ENCODE data around the gene ANAPC2.

The ANAPC2 gene

DNA sequence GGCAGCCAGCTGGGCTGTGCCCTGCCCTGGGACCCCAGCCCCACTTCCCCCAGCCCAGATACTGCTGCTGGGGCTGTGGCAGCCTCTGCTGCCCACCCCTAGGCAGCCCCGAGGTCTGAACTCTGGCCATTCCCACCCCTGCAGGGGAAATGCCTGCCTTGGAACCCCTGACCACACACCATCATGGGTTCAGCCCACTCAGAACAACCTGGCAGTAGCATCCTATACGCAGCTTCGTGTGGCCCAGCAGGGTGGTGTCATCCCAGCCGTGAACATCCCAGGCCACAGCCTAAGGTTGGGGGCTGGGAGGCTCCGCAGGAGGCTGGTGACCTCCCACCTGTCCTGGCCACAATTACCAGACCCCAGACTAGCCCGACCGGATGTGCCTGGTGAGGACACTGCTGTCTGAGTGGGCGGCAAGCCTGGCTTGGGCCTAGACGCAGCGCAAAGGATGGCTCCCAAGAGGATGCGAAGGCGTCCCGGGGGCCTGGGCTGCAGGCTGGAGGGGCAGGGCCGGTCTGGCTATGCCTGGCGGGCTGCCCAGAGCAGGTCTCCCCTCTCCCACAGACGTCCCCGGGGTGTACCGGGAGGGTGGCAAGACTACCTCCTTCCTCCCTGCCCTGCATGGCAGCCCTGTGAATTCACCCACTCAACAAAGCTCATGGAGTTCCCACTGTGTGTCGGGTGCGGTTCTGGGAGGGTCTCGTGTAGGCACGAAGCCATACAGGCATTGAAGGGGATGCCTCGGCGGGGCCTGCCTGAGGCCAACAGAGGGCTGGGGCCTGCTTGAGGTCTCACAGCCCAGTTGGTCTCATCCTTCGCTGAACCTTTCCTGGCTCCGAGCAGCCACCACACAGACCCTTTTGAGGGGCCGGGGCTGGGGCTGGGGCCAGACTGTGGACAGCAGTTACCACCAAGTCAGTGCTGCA lies 40.9 kb upstream of the ANAPC2 start:
- no peaks in the 10 kb centered on the region for H3K9me3 Mint-ChIP-seq (ENCODE audit: low read depth)
- peaks cover 2% of the 10 kb centered on the region for H3K27me3 Mint-ChIP-seq
- no peak overlapping the region for H3K27ac Mint-ChIP-seq
- no peaks in the 10 kb centered on the region for H3K36me3 Mint-ChIP-seq
- H3K4me3 Mint-ChIP-seq = no peak overlapping the region
- H3K4me1 Mint-ChIP-seq (ENCODE audit: low read depth) = peaks cover 3% of the 10 kb centered on the region

DNA sequence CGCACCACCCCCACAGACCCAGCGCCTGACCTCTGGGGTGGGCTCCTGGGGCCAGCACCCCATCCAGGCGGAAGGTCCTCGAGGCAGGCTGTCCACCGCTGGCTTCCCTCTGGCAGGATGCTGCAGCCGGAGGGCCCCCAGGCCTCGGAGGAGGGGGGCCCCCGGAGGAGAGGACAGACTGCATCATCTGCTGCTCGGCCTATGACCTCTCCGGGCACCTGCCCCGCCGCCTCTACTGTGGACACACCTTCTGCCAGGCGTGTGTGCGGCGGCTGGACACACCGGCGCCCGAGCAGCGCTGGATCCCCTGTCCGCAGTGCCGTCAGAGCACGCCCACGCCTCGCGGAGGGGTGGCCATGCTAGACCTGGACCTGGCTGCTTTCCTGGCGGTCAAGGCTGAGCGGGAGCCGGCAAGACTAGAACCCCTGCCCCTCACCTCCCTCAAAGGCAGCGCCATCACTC lies 40.2 kb upstream of the ANAPC2 start:
- Mint-ChIP-seq H3K4me1 (ENCODE audit: low read depth) (peaks cover 5% of the 10 kb centered on the region), H3K4me3 (no peak overlapping the region), H3K9me3 (ENCODE audit: low read depth) (no peaks in the 10 kb centered on the region), H3K27me3 (peaks cover 2% of the 10 kb centered on the region), H3K27ac (no peak overlapping the region), H3K36me3 (no peaks in the 10 kb centered on the region)

DNA sequence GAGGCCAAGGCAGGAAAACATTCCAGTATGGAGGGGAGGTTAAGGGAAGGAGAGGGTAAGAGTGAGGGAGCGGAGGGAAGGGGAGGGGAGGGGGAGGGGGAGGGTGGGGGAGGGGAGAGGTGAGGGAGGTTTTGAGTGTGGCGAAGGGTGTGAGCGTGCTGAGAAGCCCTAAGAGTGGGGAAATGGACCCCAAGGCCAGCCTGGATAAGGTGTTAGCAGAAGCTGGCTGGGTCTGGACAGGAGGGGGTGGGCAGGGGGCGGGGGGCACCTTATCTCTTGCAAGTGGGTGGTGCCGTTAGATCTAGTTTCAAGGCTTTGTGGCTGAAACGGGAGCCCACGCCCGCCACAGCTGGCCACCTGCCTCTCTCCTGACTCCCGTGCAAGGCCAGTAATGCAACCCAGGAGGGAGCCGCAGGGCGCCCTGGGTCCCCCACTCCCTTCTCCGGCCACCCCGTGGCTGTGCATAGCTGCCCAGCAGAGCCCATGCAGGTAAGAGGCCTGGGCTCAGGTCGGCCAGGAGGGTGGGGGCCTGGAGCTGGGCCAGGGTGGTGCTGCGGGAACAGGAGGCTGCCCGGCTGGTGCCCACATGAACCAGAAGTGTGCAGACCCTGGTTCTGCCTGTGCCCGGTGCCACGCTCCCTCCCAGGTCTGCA lies 39.6 kb upstream of the ANAPC2 start:
- peaks cover 2% of the 10 kb centered on the region for H3K27me3 Mint-ChIP-seq
- H3K9me3 Mint-ChIP-seq (ENCODE audit: low read depth) = no peaks in the 10 kb centered on the region
- peaks cover 5% of the 10 kb centered on the region for H3K4me1 Mint-ChIP-seq (ENCODE audit: low read depth)
- no peak overlapping the region for H3K27ac Mint-ChIP-seq
- no peaks in the 10 kb centered on the region for H3K36me3 Mint-ChIP-seq
- no peak overlapping the region for H3K4me3 Mint-ChIP-seq

DNA sequence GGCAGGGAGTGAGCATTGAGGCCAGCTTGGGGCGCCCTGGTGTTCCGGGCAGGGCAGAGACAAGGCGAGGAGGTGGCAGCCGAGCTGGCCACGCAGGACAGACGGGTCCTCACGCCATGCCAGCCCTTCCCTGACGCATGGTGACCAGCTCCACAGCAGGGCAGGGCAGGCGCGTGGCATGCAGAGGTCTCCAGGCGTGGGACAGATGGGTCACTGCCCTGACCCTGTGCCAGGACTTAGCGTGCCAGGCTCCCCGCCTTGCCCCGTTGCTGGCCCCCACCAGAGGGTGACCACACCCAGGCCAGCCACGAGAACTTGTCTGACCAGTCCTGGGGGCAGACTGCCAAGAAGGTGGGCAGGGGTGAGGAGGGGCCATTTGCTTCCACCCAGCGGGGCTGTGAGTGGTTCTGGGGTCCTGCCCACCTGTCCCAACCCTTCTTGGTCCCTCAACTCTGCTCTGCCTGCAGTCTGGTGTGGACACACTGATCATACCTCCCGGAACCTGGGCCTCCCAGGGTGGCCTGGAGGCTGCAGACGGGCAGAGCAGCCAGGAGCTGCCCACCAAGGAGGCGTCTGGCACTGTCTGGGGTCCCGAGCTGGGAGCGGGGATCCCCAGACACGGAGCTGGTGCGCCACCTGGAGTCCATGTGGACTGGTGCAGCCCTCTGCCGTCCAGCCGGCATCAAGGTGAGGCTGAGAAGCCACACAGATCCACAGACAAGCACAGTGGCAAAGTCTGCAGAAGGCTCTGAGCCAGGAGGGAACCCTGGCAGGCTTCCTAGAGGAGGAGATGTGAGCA lies 38.9 kb upstream of the ANAPC2 start, which contains the start of gene RNF224:
Gene RNF224, plus strand, starts transcription at position 449 of the 799 bp plus-strand sequence. CDS start 834 bp downstream, outside the sequence.
- H3K4me1 Mint-ChIP-seq (ENCODE audit: low read depth) = peaks cover 5% of the 10 kb centered on the region
- no peak within 1 kb of the TSS for H3K4me3 Mint-ChIP-seq
- no peak within 1 kb of the TSS for H3K27ac Mint-ChIP-seq
- H3K27me3 Mint-ChIP-seq = peaks cover 2% of the 10 kb centered on the region
- H3K9me3 Mint-ChIP-seq (ENCODE audit: low read depth) = no peaks in the 10 kb centered on the region
- no peaks in the 10 kb centered on the region for H3K36me3 Mint-ChIP-seq

DNA sequence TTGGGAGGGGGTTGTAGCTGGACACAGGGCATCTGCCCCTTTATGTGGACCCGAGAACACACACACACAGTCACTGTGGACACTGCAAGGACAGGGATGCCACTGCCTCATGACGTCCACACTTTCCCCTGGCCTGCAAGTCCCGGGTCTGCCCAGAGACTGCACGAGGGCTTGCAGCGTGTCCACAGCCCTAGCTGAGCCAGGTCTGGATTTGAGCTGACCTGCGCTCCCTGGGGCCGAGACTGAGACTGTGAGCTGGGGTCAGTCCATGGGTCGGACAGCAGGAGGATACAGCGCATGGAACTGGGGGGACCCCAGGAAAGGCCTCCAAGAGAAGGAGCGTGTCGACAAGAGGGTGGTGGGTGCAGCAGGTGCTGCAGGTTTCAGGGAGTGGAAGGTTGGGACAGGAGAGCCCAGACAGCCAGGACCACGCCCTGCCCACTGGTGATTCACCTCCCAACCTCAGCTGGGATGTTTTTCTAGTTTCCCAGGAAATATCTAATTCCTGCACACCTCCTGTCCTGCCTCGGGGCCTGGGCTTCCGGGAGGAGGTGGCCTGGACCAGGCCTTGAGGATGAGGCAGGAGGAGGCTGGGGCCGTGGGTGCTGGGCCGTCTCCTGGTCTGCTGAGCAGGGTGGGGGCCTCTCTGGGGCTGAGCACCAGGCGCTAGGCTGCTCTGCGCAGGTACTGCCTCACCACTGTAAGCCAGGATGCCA lies 38.1 kb upstream of the ANAPC2 start:
- H3K27ac Mint-ChIP-seq = no peak overlapping the region
- H3K4me1 Mint-ChIP-seq (ENCODE audit: low read depth) = peaks cover 5% of the 10 kb centered on the region
- peaks cover 2% of the 10 kb centered on the region for H3K27me3 Mint-ChIP-seq
- no peaks in the 10 kb centered on the region for H3K9me3 Mint-ChIP-seq (ENCODE audit: low read depth)
- no peaks in the 10 kb centered on the region for H3K36me3 Mint-ChIP-seq
- H3K4me3 Mint-ChIP-seq = no peak overlapping the region

DNA sequence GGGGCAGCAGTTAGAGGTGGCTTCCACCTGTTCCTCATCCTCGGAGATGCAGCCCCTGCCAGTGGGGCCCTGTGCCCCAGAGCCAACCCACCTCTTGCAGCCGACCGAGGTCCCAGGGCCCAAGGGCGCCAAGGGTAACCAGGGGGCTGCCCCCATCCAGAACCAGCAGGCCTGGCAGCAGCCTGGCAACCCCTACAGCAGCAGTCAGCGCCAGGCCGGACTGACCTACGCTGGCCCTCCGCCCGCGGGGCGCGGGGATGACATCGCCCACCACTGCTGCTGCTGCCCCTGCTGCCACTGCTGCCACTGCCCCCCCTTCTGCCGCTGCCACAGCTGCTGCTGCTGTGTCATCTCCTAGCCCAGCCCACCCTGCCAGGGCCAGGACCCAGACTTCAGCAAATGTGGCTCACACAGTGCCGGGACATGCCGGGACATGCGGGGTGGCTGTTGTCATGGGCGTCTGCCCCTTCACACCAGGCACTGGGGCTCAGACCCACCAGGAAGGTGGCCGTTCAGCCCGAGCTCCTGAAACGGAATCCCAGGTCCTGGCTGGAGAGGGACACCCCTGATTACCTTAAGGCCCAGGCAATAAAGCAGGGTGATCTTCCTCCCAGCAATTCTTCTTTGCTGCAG lies 37.5 kb upstream of the ANAPC2 start:
- peaks cover 2% of the 10 kb centered on the region for H3K27me3 Mint-ChIP-seq
- H3K9me3 Mint-ChIP-seq (ENCODE audit: low read depth) = no peaks in the 10 kb centered on the region
- H3K27ac Mint-ChIP-seq = no peak overlapping the region
- no peak overlapping the region for H3K4me3 Mint-ChIP-seq
- H3K4me1 Mint-ChIP-seq (ENCODE audit: low read depth) = peaks cover 5% of the 10 kb centered on the region
- no peaks in the 10 kb centered on the region for H3K36me3 Mint-ChIP-seq

DNA sequence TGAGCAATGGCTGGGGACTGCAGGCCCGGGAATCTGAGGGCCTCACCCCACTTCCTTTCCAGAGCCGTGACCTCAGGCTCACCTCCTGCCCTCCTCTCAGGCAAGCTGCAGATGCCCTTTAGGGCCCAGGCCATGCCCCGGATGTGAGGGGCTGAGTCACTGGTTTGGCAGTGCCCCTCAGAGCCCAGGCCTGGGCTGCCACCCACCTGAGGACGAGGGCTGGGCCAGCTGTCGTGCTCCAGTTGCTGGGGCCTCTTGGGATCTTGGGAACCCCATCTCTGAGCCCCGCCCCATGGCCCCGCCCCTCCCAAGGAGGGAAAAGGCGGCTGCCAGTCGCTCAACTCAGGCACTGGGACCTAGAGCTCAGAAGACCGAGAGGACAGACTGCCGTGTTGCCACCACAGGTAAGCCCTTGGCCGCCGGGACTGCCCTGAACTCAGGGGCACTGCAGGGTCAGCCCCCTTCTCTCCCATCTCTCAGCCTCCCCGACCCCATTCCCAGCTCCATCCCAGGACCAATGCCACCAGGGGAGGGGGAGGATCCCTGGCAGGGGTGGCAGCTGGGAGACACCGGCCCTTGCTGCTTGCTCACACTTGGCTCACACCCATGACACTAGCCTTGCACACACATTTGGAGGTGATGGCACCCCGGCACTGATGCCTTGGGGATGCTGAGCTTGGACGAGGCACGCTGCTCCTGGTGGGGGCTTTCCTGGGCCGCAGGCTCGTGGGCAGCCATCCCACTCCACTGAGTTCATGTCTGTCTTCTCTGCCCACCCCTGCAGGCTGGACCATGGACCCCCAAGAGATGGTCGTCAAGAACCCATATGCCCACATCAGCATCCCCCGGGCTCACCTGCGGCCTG lies 36.7 kb upstream of the ANAPC2 start, which contains the start of gene CYSRT1:
Gene CYSRT1, plus strand, starts transcription at position 345 of the 865 bp plus-strand sequence. Its CDS starts 448 bp downstream, at position 793.
- Mint-ChIP-seq H3K4me3 (peak within 1 kb of the TSS; percentile 80), H3K27me3 (peaks cover 2% of the 10 kb centered on the region), H3K9me3 (ENCODE audit: low read depth) (no peaks in the 10 kb centered on the region), H3K4me1 (ENCODE audit: low read depth) (peaks cover 5% of the 10 kb centered on the region), H3K36me3 (no peaks in the 10 kb centered on the region), H3K27ac (peak within 1 kb of the TSS; percentile 50)

DNA sequence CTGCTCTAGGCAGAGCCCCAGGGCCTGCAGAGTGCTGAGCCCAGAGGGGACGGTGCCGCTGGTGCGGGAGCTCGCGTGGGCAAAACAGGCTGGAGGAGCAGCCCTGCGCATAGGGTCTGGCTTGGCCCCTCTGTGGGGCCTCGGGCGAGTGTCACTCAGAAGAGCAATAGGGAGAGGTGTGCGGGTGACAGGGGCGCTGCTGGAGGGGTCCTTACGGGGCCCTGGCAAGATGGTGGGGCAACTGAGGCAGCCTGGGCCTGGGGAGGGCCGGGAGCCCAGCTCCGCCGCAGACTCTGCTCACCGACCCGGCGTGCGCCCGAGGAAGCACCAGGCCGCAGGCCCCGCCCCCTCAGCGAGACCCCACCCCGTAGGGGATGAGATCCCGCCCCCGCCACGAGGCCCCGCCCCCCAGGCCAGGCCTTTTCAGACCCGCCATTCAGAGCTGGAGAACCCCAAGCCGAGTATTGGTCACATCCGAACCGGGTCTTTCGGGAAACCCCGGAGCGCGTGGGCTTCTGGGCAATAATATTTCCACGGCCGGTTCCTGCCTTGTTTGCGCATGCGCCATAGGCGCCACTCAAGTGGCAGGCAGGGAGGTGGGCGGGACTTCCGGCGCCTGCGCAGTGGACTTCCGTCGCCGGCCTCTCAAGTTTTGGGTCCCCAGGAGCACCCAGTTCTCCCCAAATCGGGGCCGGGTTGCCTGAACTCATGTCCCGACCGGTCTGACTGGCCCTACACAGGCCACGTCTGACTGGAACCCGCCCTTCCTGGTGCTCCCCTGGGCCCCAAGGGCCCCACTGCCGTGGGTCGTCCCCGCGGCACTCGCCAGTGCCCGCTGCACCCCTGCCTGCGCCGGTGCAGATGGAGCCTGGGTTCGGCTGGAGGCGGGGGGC lies 35.0 kb upstream of the ANAPC2 start:
- Mint-ChIP-seq H3K27ac (peak overlapping the region; percentile 50), H3K4me1 (ENCODE audit: low read depth) (peaks cover 5% of the 10 kb centered on the region)

DNA sequence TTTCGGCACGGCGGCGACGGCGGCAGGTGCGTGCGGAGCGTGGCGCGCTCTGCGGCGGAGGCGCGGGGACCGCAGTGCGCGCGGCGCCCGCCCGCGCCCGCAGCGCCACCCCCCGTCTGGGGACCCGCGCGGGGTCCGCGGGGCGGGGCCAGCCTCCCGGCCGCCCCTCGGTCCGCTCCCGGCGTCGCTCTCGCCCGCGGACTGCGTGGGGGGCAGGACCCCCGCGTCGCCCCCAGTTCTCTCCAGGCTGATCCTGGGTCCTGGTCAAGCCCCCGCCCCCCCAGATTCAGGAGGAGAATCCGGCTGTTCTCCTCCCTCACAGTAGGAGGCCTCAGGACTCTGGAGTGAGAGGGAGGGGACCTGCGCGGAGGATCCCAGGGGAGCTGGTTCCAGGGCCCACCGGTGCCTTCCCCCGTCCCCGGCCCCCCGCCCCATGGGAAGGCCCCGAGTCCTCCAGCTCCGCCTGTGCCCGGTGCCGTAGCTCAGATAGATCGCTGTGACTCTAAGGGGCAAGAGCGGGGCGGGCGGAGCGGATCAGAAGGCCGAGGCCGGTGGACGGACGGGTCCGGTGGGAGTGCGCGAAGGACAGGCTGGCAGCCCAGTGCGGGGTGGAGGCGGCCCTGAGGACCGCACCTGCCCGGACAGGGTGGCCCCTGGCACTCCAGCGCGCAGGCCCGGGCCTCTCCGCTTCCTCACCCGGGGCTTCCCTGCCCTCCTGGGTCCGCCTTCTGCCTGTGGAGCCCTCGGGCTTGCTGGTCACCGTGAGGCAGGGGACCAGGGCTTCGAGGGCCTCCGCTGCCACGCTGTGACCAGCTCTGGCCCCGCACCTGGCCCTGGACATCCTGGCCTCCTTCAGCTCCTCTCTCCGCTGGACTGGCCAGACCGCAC lies 34.1 kb upstream of the ANAPC2 start, which contains the start of gene RNF208:
Gene RNF208, minus strand, starts transcription at position 51 of the 888 bp plus-strand sequence. CDS start 1,028 bp downstream, outside the sequence.
- H3K4me1 Mint-ChIP-seq (ENCODE audit: low read depth) = peaks cover 2% of the 10 kb centered on the region
- H3K27ac Mint-ChIP-seq = no peak within 1 kb of the TSS
- H3K27me3 Mint-ChIP-seq = no peaks in the 10 kb centered on the region
- H3K4me3 Mint-ChIP-seq = peak within 1 kb of the TSS; percentile 80
- H3K36me3 Mint-ChIP-seq = no peaks in the 10 kb centered on the region
- no peaks in the 10 kb centered on the region for H3K9me3 Mint-ChIP-seq (ENCODE audit: low read depth)

More for the DNA sequence above, 35.0 kb upstream of the ANAPC2 start:
- Mint-ChIP-seq H3K9me3 (ENCODE audit: low read depth) (no peaks in the 10 kb centered on the region), H3K4me3 (peak overlapping the region; percentile 80), H3K27me3 (peaks cover 2% of the 10 kb centered on the region), H3K36me3 (no peaks in the 10 kb centered on the region)

DNA sequence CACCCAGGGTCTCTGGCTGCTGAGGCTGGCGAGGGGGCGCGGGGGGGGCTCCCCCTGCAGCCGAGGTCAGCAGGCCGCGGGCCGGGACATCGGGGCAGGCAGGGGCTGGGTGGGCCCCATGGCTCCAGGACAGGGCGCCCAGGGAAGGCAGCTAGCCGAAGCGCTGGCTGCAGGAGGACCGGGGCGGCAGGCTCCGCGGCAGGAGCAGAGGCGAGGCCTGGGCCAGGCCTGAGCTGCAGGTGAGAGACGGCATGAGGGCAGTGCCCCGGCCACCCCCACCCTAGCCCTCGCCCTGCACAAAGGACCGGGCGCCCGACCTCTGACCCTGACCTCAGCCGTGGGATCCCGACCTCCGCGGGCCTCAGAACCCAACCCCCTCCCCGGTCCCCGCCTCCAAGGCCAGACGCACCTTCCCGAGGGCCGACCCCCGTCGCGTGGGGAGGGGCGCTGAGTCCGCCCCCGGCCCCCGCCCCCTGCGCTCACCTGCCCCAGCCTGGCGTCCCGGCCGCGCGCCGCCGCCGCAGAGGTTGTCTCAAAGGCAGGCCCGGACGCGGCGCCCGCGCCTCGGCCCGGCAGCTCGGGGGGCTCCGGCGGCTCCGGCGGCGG lies 33.2 kb upstream of the ANAPC2 start:
- Mint-ChIP-seq H3K27me3 (no peaks in the 10 kb centered on the region), H3K36me3 (no peaks in the 10 kb centered on the region), H3K27ac (no peak overlapping the region), H3K4me1 (ENCODE audit: low read depth) (peaks cover 2% of the 10 kb centered on the region), H3K4me3 (no peak overlapping the region), H3K9me3 (ENCODE audit: low read depth) (no peaks in the 10 kb centered on the region)

DNA sequence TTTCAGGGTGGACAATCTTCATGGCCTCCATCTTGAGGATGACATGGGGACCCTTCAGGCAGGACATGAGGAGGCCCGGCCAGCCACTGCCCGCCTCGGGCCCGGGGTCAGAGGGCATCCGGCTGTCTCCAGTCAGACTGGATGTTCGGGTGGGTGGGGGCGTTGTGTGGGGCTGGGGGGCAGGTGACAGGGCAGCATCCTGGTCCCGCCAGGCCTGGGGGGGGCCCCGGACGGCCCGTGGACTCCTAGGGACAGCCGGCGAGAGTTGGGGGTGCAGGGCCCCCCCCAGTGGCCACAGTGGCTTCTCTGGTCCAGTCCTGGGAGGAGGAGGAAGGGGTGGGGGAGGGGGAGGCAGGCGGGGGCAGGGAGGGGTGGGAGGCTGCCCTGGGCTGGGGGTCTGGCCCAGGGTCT lies 32.7 kb upstream of the ANAPC2 start:
- H3K36me3 Mint-ChIP-seq = no peaks in the 10 kb centered on the region
- H3K27me3 Mint-ChIP-seq = no peaks in the 10 kb centered on the region
- H3K9me3 Mint-ChIP-seq (ENCODE audit: low read depth) = no peaks in the 10 kb centered on the region
- peaks cover 2% of the 10 kb centered on the region for H3K4me1 Mint-ChIP-seq (ENCODE audit: low read depth)
- H3K27ac Mint-ChIP-seq = no peak overlapping the region
- peak overlapping the region; percentile 52 for H3K4me3 Mint-ChIP-seq

Data from activated naive CD8-positive, alpha-beta T cell (primary cell).